PFSK-1 (cell line): ENCODE results near the gene ELL2.

ENCODE experiments used
- FOXP2 ChIP-seq: optimal IDR thresholded peaks from 2 replicates; pipeline ENCODE3; 2011; ENCODE audit warnings: borderline replicate concordance, control low read depth, inconsistent platforms; ENCODE audit not compliant: insufficient read depth; ENCODE audit errors: extremely low read length, extremely low read depth
- POLR2AphosphoS5 ChIP-seq: IDR thresholded peaks from 2 replicates; pipeline ENCODE4 v1.6.1; 2012; ENCODE audit warnings: low read depth, mild to moderate bottlenecking, control low read depth, low read length, moderate library complexity
- REST ChIP-seq, 2 experiments: IDR thresholded peaks; 2 replicates each; pipeline versions ENCODE4 v1.6.1 to v1.8.0; 2011 to 2012; ENCODE audit warnings: low read depth in 2 of 2, low read length in 2 of 2, control low read depth in 1 of 2, inconsistent platforms in 1 of 2, mild to moderate bottlenecking in 1 of 2, moderate library complexity in 1 of 2; ENCODE audit not compliant: insufficient read depth in 1 of 2
- SIN3A ChIP-seq: IDR thresholded peaks from 2 replicates; pipeline ENCODE4 v1.6.1; 2012; ENCODE audit warnings: mild to moderate bottlenecking, low read length, moderate library complexity, borderline replicate concordance; ENCODE audit not compliant: insufficient read depth
- TAF1 ChIP-seq: IDR thresholded peaks from 2 replicates; pipeline ENCODE4 v1.6.1; 2012; ENCODE audit warnings: low read length, control low read depth, borderline replicate concordance; ENCODE audit not compliant: insufficient read depth

Gene ELL2

GRCh38 chr5:95856501-95856981, 105.1 kb downstream of the ELL2 start:
- TF ChIP-seq REST (IDR thresholded peaks at IDR 0.05; ENCODE audit: insufficient read depth in 1 of 2, low read depth in 2 of 2, low read length in 2 of 2) (no peak), SIN3A (no peak)

DNA sequence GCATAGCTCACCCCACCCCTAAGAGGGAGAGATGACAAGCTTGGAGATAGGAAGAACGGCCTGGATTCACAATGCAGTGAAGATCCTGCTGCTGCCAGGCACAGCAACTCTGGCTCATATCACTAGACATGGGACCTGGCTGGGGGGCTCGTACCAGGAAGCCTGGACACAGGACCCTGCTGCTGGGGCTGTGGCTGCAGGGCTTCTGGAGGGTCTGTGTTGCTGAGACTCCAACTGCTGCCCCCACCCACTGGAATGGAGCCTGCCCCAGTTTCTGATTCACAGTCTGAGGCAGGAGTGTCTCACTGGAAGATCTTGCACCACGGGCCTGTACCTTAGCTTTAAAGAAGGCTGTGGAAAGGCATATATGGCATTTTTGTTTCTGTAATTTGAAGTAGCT, 108.2 kb downstream of the ELL2 start:
- TF ChIP-seq FOXP2 (no peak), REST (IDR thresholded peaks at IDR 0.05; ENCODE audit: insufficient read depth in 1 of 2, low read depth in 2 of 2, low read length in 2 of 2) (no peak), SIN3A (no peak), POLR2AphosphoS5 (no peak), TAF1 (no peak)

- TF ChIP-seq REST (IDR thresholded peaks at IDR 0.05; ENCODE audit: insufficient read depth in 1 of 2, low read depth in 2 of 2, low read length in 2 of 2) (no peak), TAF1 (no peak), POLR2AphosphoS5 (no peak), FOXP2 (no peak), SIN3A (no peak)
Measured at GRCh38 chr5:95852567-95852966, 109.1 kb downstream of the ELL2 start.

DNA sequence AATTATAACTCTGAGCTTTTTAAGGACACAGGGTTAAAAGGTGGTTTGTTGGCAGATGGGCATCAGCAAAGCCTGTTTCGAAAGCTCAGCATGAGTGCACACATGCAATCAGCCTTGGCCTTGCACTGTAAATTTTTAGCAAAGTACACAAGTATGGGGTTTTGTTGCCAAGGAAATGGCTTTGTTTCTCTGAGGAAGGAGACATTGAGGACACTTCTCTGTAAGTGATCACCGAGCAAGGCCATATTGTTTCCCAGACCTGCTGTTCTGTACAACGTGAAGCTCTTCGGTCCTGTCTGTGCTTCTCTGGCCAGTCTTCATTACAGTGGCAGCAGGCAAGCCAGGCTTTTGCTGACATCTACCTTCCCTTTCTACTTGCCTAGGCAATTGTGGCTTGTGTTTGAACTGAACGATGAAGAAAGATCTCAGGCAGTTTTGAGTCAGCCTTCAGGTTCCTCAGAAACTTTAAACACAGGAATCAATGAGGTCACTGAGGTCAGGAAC, 111.2 kb downstream of the ELL2 start:
- no peak for TF ChIP-seq SIN3A
- TF ChIP-seq TAF1 = no peak
- no peak for TF ChIP-seq REST (IDR thresholded peaks at IDR 0.05; ENCODE audit: insufficient read depth in 1 of 2, low read depth in 2 of 2, low read length in 2 of 2)
- TF ChIP-seq FOXP2 = no peak
- TF ChIP-seq POLR2AphosphoS5 = no peak

GRCh38 chr5:95848701-95849100, 113.0 kb downstream of the ELL2 start:
- TF ChIP-seq TAF1 = no peak
- TF ChIP-seq SIN3A = no peak
- TF ChIP-seq REST (IDR thresholded peaks at IDR 0.05; ENCODE audit: insufficient read depth in 1 of 2, low read depth in 2 of 2, low read length in 2 of 2) = no peak
- TF ChIP-seq POLR2AphosphoS5 = no peak
- TF ChIP-seq FOXP2 = no peak
